NCI-H2029 treated with DMSO at 0.1 percent for 48 hours (cell line): ENCODE results near the gene TMEM205.

Source experiments
- DNase-seq: peaks from one replicate; lab custom pipeline; 2025; lab: John Stamatoyannopoulos, UW

TMEM205 gene

GRCh38 chr19:11299946-11300810 is 45.9 kb downstream of the TMEM205 start:
- DNase-seq, result no peak

DNA sequence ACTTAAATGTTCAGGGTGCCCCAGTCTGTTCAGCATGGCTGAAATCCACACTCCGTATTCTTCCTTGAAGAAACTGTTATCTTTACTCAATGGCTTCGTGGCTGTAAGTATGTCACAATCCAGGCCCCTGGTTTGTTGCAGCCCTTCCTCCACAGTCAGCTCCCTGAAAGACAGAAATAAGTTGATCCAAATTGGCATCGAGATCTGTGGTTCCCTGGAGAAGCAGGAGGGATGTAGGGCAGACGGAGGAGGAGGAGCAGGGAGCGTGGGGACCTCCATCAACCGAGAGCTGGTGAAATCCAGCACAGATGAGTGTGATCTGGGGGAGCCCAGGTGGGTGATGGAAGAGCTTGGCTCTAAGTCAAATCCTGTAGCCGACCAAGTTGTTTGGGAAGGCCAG is 49.8 kb downstream of the TMEM205 start:
- no peak for DNase-seq

DNA sequence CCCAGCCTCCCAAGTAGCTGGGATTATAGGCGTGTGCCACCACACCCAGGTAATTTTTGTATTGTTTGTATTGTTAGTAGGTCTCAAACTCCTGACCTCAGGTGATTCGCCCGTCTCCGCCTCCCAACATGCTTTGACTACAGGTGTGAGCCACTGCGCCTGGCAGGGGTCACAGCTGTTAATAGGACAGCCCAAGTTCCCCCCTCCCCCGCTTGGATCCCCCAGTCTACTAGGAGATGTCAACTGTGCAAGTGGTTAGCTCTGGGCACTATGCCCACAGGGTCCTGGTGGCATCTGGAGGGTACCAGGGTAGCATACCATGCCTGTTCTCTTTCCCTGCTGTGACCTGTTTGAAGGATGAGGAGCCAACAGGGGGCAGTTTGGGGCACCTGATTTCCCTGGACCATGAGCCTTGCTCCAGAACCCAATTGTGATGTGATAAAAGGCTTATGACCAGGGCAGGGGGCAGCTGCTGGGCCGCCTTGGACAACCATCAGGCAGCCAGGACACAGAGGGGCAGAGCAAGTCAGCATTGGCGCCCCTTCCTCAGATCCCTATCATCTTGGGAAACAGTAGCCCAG is 50.3 kb downstream of the TMEM205 start, which contains the start of gene TSPAN16:
Gene TSPAN16, plus strand, starts transcription at position 496 of the 581 bp plus-strand sequence. CDS start 138 bp downstream, outside the sequence.
- no peak for DNase-seq

GRCh38 chr19:11295180-11295579 is 50.9 kb downstream of the TMEM205 start:
- no peak for DNase-seq

DNA sequence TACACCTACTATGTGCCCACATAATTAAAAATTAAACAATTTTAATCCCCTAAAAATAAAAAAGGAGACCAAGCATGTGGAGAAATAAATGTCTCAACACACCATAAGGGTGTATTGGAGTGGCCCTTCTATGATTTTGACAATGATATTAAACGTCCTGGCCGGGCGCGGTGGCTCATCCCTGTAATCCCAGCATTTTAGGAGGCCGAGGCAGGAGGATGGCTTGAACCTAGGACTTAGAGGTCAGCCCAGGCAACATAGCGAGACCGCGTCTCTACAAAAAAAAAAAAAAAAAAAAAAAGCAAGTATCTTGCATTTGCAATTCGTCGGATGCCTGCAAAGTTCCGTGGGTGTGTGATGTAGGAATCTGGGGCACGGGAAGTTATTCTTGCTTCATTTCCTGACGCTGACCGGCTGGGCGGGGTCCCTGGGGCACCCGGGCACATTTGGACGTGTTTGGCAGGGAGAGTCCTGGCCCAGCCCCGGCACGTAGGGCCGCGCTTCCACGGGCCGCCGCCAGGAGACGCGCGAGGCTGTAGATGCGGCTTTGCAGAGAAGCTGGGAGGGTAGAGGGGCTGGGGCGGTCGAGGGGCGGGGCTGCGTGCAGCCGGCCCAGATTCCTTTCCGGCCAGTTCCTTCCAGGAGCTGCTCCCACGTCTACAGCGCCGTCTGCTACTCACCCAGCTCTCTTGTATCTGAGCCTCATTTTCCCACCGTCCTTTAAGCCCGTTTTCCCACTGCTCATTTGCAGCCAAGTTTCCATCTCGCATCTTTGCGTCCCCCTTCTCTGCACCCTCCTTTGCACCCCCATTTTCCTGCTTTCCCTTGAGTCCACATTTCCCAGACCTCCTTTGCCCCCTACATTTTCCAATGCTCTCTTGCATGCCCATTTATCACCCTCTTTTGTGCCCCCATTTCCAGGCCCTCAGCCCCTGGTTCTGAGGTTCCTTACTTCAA is 52.4 kb downstream of the TMEM205 start:
- DNase-seq, result peak; percentile 59
